GM19351 (cell line): ENCODE measurements around the gene ACOX3.
"Not testable (repeated sequence)": the region's sequence is repeated elsewhere in the genome, so short reads cannot be mapped to it uniquely, and the experiment has no call there.

Experiments used
- ATAC-seq: cut with Tn5 transposase; IDR thresholded peaks from one replicate; pipeline ENCODE4 v1.9.1; 2021; ENCODE audit warnings: mild to moderate bottlenecking, moderate library complexity; ENCODE audit not compliant: unreplicated experiment

Gene ACOX3

DNA sequence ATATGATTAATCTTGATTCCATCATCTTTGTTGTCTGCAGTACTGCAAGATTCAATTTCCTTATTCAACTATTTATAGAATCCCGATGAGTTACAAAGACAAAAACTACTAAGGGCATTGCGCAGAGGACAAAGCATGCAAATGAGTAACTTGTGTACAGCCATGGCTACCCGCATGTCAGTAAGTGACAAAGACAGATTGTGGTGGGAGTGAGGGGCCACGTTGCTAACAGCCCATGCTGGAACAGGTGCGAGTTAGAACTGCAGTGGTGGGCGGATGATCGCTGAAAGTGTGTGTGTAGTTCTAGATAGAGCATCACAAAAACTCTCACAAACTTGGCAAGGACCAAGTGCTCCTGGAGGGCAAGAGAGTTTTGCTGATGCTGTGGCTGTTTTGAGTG is 49.5 kb downstream of the ACOX3 start:
- ATAC-seq, result no peak

DNA sequence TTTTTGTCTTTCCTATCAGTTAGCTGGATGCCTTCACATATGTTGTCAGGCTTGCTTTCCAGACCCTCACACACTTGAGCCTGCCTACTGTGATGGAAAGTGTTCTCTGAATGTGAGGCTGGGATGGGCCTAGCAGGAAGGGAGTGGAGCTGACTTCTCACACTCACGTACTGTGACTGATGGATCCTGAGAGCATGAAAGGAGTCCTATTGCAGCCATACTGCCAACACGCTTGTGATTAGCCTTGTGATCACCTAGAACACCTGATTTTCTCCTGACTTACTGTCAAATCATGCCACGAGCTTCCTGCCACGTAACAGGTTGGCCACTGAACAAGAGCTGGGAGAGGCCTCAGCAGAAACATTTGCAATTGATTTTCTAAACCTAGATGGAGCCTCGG is 49.9 kb downstream of the ACOX3 start:
- ATAC-seq, result no peak

DNA sequence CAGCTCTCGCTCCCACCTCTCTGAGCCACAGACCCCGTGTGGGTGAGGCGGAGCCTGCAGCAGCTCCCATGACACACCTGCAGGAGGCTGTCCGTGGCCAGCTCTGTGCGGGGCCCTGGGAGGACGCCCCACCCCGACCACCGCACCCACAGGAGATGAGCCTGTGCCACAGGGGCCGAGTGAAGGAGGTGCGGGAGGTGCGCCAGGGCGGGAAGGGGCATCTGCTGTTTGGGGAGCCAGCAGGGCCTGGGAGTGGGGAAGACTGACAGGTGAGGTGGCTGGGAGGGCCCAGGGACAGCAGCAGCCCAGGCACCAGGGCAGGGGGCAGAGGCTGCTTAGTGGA is 52.0 kb downstream of the ACOX3 start:
- ATAC-seq, result no peak

DNA sequence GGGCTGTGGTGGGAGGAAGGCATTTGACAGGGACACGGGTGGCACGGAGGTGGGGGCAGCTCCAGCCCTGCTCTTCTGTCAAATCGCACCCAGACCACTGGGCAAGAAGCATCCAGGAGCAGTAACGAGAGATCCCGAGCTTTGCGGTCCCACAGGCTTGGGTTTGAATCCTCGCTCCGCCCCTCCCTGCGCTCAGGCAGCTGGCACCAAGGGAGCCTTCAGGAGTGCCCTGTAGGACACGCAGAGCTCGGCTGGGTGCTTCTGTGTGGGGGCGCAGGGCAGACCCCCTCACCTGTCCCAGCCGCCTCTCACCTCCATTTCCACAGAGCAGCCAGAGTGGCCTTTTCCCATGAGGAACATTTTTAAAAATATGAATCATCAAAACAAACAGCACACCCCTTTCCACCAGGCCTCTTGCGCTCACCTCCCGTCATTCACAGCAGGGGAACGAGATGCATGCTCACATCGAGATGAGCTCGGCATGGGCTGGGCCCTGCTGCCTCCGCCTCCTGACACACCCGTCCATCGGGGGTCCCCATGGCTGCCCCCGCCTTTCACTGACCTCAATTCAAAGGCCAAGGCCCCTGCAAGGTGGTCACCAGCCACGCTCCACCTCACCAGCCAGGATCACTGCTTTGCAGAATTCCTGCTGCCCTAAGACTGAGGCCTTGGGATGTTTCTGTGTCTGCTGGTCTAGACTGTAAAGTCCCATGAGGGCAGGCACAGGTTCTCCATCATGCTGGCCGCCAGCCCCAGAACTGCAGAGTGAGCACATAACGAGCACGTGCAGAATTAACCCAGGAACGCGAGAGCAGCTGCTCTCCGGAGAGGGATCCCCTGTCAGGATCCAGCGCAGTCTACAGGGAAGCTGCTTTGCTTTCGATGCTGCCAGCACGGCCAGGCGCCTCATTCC is 52.7 kb downstream of the ACOX3 start:
- no peak for ATAC-seq

DNA sequence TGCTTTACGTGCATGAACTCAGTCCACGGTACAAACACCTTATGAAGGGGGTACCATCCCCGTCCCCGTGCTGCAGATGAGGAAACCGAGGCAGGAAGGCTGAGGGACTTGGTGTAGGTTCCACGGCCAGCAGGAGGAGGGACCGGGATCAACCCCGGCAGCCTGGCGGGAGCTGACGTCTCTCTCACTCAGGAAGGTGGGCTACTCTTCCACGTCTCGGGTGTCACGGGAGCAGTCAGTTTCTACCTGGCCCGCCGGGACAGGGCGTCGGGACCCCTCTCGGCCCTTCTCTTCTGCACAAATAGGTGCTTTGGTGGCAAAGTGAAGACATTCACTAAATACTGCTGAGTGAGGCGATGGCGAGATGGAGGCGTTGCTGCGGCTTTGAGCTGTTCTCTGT is 53.3 kb downstream of the ACOX3 start:
- ATAC-seq, result no peak

DNA sequence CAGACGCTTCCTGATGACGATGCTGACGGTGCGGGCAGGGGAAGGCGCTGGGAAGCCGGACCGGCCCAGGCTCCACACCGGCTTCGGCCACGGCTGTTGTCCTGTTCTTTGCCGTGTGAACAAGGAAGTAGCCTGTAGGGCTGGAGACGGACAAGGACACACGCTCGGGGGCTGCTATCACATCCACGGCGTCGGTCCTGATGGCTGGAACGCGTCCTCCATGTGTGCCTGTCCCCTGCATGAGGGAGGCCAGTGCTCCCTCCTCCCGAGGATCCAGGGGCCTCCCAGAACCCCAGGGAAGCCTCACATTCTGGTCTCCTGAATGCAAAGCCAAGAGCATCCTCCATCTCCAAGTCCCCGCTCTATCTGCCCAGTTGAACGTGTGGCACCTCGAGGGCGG is 53.8 kb downstream of the ACOX3 start:
- ATAC-seq, result no peak

DNA sequence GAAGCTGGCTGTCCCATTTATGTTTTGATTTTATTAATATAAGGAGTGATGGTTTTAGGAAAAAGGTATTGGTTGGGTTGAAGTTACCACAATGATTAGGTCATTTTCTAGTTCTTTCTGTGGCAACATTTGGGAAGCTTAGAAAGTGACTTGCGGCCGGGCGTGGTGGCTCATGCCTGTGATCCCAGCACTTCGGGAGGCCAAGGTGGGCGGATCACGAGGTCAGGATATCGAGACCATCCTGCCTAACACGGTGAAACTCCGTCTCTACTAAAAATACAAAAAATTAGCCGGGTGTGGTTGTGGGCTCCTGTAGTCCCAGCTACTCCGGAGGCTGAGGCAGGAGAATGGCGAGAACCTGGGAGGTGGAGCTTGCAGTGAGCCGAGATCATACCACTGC is 54.4 kb downstream of the ACOX3 start:
- ATAC-seq, result not testable (repeated sequence)

DNA sequence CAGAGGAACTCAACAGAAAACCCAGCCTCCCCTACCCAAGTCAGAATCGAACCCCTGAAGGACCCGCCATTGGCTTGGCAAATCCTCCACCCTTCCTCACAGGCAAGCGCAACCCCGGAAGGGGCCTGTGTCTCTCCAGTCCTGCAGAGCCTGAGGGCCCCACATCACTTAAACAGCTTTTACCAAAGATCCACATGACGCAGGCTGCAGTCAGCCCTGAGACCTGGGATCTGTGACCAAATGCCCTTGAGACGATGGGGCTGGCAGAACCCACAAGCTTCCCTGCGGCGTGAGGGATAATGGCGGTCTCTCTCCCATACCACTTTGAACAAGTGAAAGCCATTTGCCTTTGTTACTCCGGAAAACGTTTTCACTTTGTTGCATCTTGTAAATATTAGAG is 54.9 kb downstream of the ACOX3 start:
- no peak for ATAC-seq

DNA sequence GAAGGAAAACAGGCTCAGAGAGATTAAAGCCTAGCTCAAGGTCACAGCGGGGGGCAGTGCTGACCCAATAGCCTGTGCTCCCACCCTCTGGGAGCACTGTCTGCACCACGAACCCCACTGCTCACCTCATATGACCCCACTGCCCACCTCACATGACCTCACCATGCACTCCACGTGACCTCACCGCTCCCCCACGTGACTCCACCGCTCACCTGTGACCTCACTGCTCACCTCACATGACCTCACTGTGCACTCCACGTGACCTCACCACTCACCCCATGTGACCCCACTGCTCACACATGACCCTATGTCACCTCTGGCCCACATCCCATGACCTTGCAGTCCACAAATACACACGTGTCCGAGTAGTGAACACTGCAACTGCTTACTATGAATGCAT is 55.4 kb downstream of the ACOX3 start:
- ATAC-seq, result no peak

DNA sequence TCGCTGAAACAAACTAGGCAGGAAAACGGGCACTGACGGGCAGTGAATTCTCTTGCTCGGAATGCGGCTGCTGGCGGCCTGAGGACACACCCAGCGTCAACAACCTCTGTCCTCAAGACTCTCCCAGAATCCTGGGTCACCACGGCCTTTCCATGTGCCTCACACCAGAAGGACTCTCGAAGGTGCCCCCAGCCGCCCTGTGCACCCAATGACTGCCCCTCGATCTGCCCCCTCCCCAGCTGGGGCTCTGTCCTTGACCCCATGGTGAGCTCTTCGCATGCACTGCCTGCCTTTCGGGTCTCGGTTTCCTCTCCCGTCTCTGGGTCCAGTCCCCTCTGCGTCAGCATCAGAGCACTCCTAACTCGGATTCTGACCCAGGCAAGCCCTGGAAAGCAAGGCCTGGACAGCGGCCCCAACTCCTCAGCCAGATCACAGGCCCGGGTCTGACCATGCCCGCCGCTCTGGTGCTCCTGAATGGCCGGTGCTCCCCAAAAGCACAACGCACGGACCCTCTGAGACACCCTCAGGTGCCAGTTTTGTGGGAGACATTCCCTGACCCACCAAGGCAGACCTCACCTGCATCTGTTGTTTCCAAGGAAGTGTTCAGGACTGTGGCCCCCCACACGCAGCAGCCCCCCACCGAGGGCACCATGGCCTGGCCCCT is 56.0 kb downstream of the ACOX3 start:
- no peak for ATAC-seq

DNA sequence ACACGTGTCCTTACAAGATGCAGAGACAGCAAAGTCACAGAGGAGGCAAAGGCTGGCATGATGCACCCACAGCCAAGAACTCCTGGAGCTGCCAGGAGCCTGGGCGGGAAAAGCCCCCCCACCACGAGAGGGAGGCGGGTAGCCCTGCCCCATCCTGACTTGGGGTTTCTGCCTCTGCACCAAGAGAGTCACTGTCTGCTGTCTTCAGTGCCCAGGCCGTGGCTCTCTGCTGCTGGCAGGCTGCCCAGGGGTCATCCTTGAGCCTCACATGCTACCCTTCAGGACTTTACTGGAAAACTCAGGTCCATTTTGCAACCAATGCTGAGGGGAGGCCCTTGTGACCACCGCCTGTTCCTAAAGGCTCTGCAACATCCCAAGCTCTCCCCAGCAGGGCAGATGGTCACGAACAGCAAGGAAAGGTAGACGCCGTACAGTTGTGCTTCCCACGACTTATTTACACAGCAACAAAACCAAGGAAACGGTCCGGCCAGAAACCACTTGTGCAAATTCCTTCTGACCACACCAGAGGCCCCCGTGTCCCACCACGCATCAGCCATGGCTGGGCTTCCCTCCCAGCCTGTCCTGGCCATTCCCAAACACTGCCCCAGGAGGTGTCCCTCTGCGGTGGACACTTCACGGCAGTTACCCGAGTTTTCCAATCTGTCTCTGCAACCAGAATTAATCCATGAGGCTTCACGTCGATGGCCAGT is 56.9 kb downstream of the ACOX3 start:
- no peak for ATAC-seq

DNA sequence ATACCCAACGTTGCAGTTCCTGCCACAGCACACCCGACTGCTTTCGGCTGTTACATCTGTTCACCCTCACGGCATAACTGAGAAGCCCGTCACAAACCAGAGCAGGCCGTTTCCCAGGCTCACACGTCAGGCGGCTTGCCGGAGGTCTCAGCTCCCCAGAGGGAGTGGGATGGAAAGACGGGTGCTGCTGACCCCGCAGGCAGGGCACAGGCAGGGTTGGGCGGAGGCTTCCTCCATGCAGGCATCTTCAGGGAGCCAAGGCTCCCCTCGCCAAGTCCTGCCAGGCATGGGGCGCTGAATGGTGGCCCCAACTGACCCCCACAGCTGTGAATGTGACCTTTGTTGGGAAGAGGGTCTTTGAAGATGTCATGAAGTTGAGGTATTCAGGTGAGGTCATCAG is 57.5 kb downstream of the ACOX3 start:
- no peak for ATAC-seq

DNA sequence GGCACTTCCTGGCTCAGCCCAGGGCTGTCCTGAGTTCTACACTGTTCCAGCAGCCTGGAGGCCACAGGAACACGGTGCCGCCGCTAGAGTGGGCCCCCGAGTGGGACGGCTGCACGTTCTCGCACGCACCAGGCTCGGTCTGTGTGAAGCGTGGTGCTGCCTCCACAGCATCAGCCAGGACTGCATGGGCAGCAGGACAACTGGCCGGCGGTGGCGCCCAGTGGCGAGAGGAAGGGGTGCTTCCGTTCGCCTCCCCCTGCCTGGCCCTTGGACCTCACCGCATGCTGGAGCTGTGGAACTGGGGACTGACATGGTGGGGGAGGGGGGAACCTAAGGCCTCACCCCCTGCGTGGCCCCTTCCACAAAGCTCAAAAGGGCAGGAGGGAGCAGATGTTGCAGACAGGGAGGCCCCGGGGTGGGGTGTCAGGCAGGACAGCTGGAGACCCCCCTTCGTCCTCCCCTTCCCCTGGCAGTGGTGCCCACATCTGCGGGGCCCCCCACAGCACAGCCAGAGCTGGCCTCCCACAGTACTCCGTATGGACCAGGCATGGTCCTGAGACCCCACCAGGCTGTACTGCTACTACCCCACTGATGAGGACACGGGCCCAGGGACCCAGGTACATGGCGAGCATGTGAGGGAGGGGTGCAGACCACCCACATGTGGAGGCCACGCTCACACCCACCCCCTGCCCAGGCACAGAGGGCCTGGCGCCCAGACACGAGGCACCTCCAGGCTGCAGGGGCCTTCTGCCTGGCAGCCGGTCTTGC is 58.5 kb downstream of the ACOX3 start:
- no peak for ATAC-seq

DNA sequence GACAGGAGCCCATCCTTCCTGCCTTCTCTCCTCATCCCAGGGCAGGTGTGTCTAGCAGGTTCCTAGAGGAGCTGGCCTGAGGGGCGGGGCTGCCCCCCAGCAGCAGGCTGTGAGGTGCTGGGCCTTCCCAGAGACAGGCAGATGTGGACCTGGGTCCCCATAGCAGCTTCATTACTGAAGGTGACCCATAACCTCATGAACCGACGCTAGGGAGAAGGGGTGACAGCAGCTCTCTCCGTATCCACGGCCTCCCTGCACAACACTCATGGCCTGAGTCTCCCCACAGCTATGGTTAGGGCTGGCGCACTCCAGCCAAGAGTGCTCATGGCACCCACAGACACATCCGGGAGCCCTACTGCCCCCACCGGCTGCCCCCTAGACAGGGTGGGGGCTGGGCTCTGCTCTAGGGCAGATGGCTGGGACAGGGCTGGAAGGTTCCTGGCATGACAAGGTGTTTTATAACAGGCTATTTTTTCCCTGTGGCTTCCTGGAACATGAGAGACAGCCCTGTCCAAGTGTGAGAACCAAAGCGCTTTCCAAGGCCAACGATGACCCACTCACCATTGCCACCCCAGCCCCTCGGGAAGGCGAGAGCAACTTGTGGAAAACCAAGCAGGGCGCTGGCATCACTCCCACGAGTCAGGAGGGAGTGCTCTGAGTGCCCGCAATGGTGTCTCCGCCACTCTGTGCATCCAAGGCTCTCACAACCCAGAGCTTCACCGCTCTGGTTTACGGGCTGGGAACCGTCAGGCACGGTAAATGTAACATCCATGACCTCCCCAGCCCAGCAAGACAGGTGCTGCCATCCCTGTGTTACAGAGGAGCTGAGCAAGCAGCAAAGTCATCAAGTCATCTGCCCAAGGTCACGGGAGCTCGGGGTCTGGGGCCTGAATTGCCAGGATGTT is 59.8 kb downstream of the ACOX3 start:
- no peak for ATAC-seq

DNA sequence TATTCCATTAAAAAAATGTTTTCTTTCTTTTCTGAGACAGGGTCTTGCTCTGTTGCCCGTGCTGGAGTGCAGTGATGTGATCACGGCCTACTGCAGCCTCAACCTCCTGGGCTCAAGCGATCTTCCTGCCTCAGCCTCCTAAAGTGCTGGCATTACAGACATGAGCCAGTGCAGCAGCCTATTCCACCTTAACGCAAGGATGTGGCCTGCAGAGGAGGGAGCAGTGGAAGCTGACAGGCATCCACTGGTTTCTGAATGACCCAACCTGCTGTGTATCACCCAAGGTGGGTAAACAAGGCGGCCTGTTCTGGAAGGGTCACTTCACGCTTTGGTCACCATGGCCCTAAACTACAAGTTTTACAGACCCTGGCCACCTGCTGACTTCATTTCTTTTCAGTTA is 60.8 kb downstream of the ACOX3 start:
- ATAC-seq, result no peak

DNA sequence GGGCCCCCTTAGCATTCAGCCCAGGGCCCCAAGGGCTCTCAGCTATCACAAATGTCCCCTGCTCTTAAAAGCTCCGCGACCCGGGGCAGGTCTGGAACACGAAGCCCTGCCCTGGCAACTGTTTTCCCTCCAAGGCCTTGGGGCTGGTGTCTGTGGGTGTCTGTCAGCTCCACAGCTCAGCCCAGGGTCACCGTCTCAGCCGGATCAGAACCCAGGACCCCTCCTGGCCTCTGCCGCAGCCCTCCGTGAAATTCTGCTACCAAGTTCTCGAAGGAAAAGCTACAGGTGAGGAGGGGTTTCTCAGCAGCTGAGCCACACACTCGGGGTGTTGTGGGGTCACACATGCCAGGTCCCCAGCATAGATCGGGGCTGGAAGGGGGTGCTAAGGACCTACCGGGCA is 61.2 kb downstream of the ACOX3 start:
- ATAC-seq, result no peak

DNA sequence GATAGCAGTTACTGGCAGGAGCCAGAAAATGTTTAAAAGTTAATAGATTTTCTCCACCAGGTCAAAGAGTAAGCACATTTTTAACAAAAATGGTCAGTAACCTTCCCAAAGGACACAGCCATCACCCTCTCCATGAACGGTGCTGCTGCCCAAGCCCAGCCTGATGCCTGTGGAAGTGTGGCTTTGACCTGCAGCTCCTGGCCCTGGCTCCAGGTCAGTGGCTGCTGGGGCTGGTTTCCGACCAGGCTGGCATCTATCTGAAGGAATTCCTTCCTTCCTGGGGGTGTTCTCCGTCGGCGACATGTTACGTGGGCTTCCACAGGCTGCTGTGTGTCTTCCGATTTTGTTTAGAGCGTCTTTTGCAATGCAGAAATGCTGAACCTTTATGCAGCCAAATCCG is 61.7 kb downstream of the ACOX3 start:
- ATAC-seq, result no peak

DNA sequence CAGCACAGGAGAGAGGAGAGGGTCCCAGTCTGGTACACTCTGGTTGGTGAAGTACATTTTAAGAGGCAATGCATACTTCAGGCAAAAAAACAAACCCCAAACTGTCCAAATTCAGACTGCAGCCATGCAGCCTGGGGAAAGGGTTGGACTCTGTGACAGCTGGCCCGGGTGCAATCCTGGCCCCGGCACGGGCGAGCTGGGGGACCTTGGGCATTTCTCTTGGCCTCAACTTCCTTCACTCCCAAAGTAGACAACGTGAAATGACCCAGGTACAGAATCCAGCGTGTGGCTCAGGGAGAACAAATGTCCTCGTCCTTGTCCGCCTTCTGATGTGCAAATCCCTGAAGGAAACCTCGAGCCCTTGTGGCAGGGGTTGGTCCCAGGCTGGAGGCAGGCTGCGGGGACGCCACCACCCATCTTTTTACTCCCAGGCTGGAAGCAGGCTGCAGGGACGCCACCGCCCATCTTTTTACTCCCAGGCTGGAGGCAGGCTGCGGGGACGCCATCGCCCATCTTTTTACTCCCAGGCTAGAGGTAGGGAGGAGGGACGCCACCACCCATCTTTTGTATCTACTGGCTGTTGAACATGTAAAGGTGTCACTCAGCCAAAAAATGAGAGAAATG is 62.3 kb downstream of the ACOX3 start:
- ATAC-seq, result no peak
